ENCODE results near the gene SOCS4.
"Not testable (repeated sequence)": the region's sequence is repeated elsewhere in the genome, so short reads cannot be mapped to it uniquely, and the experiment has no call there.

The SOCS4 gene

GRCh38 chr14:55031190-55031589 is 4.2 kb downstream of the SOCS4 start:
- DNase-seq (ENCODE audit: extremely low spot score): no peak
- ChIA-PET POLR2A (interaction anchor here (1.4 kb wide), 1 partner anchor 20 kb away, joined by 4 read pairs; the partner anchor contains the start of gene MAPK1IP1L), CTCF (interaction anchor here (1.6 to 4.2 kb wide), 5 partner anchors 11 to 30 kb away, joined by 4 to 40 read pairs (median 6); partner anchors contain the start of gene MAPK1IP1L)
- TF ChIP-seq CTCF (IDR thresholded peaks at IDR 0.05; ENCODE audit: control extremely low read depth, extremely low read depth, low read depth, missing control alignments): no peak

GRCh38 chr14:55037995-55038394 is 11.0 kb downstream of the SOCS4 start:
- ChIA-PET CTCF (interaction anchor here (0.9 to 6.4 kb wide), 3 partner anchors 11 to 14 kb away, joined by 3 to 40 read pairs (median 4); partner anchors contain the start of genes MAPK1IP1L, SOCS4 and WDHD1), POLR2A (interaction anchor here (1.0 kb wide), 1 partner anchor 13 kb away, joined by 4 read pairs; the partner anchor contains the start of gene MAPK1IP1L)
- DNase-seq (ENCODE audit: extremely low spot score): not testable (repeated sequence)

- CTCF ChIA-PET: interaction anchor here (0.9 to 6.4 kb wide), 3 partner anchors 11 to 13 kb away, joined by 3 to 40 read pairs (median 4); partner anchors contain the start of genes MAPK1IP1L, SOCS4 and WDHD1
- no peak for TF ChIP-seq CTCF (IDR thresholded peaks at IDR 0.05; ENCODE audit: control extremely low read depth, extremely low read depth, low read depth, missing control alignments)
- POLR2A ChIA-PET: interaction anchor here (1.0 kb wide), 1 partner anchor 12 kb away, joined by 4 read pairs; the partner anchor contains the start of gene MAPK1IP1L
- DNase-seq (ENCODE audit: extremely low spot score): no peak
Measured at GRCh38 chr14:55038708-55039107, 11.7 kb downstream of the SOCS4 start.

- POLR2A ChIA-PET: no interaction called here
- CTCF ChIA-PET: no interaction called here
- TF ChIP-seq CTCF (IDR thresholded peaks at IDR 0.05; ENCODE audit: control extremely low read depth, extremely low read depth, low read depth, missing control alignments): no peak
- no peak for DNase-seq (ENCODE audit: extremely low spot score)
Measured at GRCh38 chr14:55043528-55043927, 16.5 kb downstream of the SOCS4 start.

GRCh38 chr14:55045087-55045486 is 18.1 kb downstream of the SOCS4 start:
- POLR2A ChIA-PET: interaction anchor here (1.0 kb wide), 1 partner anchor 146 kb away, joined by 3 read pairs; the partner anchor contains the start of gene DLGAP5
- no peak for DNase-seq (ENCODE audit: extremely low spot score)
- CTCF ChIA-PET: interaction anchor here (1.0 to 2.0 kb wide), 5 partner anchors 10 to 44 kb away, joined by 6 to 7 read pairs (median 6); partner anchors contain the start of genes SOCS4 and WDHD1
- no peak for TF ChIP-seq CTCF (IDR thresholded peaks at IDR 0.05; ENCODE audit: control extremely low read depth, extremely low read depth, low read depth, missing control alignments)

GRCh38 chr14:55047301-55048053 is 20.4 kb downstream of the SOCS4 start:
- ChIA-PET POLR2A (no interaction called here), CTCF (interaction anchor here (0.7 to 1.4 kb wide), 5 partner anchors 17 to 307 kb away, joined by 3 to 4 read pairs (median 3); no protein-coding TSS in a partner anchor)
- TF ChIP-seq CTCF (IDR thresholded peaks at IDR 0.05; ENCODE audit: control extremely low read depth, extremely low read depth, low read depth, missing control alignments): no peak
- no peak for DNase-seq (ENCODE audit: extremely low spot score)
